GM23338 (cell line): ENCODE data around the gene DCBLD2. TPM values are rescaled to one million over a fixed set of nuclear protein-coding genes. Genes with fewer than 3 reads are reported as not detected.

Experiments
- ATAC-seq: fragments of 200-7000 bp; cut with Tn5 transposase; 3 replicates; pipeline ENCODE4 v1.9.1; 2020
- DNase-seq: peaks from one replicate; pipeline ENCODE4 v3.0.0-alpha.2; 2015; ENCODE audit warnings: low spot score
- H2AFZ ChIP-seq: fragments of 200-600 bp; sonication (generic); 2 replicates; pipeline ENCODE4 v1.8.0; 2016; ENCODE audit warnings: antibody characterized with exemption, mild to moderate bottlenecking, moderate library complexity
- H3F3A ChIP-seq: fragments of 200-600 bp; sonication (generic); replicated peaks from 2 replicates; pipeline ENCODE4 v1.8.0; 2017; ENCODE audit warnings: antibody characterized with exemption, mixed run types, low read depth
- H3K27ac ChIP-seq: fragments of 200-600 bp; sonication (generic); 2 replicates; pipeline ENCODE4 v1.6.1; 2016; ENCODE audit warnings: low read depth
- H3K27me3 ChIP-seq: fragments of 200-600 bp; sonication (generic); 2 replicates; pipeline ENCODE4 v1.8.0; 2016; ENCODE audit warnings: mild to moderate bottlenecking, mixed run types, moderate library complexity; ENCODE audit not compliant: insufficient read depth
- H3K36me3 ChIP-seq: fragments of 200-600 bp; sonication (generic); 2 replicates; pipeline ENCODE4 v1.8.0; 2016; ENCODE audit warnings: mild to moderate bottlenecking; ENCODE audit not compliant: insufficient read depth
- H3K4me1 ChIP-seq: fragments of 200-600 bp; sonication (generic); 2 replicates; pipeline ENCODE4 v1.8.0; 2016; ENCODE audit warnings: mild to moderate bottlenecking, moderate library complexity; ENCODE audit not compliant: insufficient read depth
- H3K4me2 ChIP-seq: fragments of 200-600 bp; sonication (generic); 2 replicates; pipeline ENCODE4 v1.7.1; 2017; ENCODE audit warnings: mixed run types
- H3K4me3 ChIP-seq: fragments of 200-600 bp; sonication (generic); 2 replicates; pipeline ENCODE4 v1.6.1; 2016; ENCODE audit warnings: mixed run types
- H3K79me2 ChIP-seq: fragments of 200-600 bp; sonication (generic); replicated peaks from 2 replicates; pipeline ENCODE4 v1.8.0; 2017; ENCODE audit warnings: mild to moderate bottlenecking; ENCODE audit not compliant: insufficient read depth
- H3K9me2 ChIP-seq: fragments of 200-600 bp; sonication (generic); 2 replicates; pipeline ENCODE4 v1.8.0; 2017; ENCODE audit not compliant: insufficient read depth
- H4K20me1 ChIP-seq: fragments of 200-600 bp; sonication (generic); replicated peaks from 2 replicates; pipeline ENCODE4 v1.8.0; 2017; ENCODE audit warnings: mild to moderate bottlenecking; ENCODE audit not compliant: insufficient read depth
- H3K27ac Mint-ChIP-seq: 2 replicates; pipeline ENCODE4 v1.8.0; 2020; ENCODE audit warnings: inconsistent platforms, mild to moderate bottlenecking, moderate library complexity, mixed read lengths
- H3K27me3 Mint-ChIP-seq: 3 replicates; pipeline ENCODE4 v1.8.0; 2022; ENCODE audit warnings: low read depth, mild to moderate bottlenecking, moderate library complexity, mixed read lengths, inconsistent platforms; ENCODE audit not compliant: insufficient read depth, poor library complexity
- H3K36me3 Mint-ChIP-seq: 3 replicates; pipeline ENCODE4 v1.8.0; 2021; ENCODE audit warnings: low read depth, mild to moderate bottlenecking, inconsistent platforms, moderate library complexity, mixed read lengths
- H3K4me1 Mint-ChIP-seq: 3 replicates; pipeline ENCODE4 v1.8.0; 2020; ENCODE audit warnings: mild to moderate bottlenecking, inconsistent platforms, mixed read lengths
- H3K4me3 Mint-ChIP-seq: 3 replicates; pipeline ENCODE4 v1.8.0; 2021; ENCODE audit warnings: moderate library complexity, mild to moderate bottlenecking, inconsistent platforms, mixed read lengths
- H3K9me3 Mint-ChIP-seq: 3 replicates; pipeline ENCODE4 v1.8.0; 2020; ENCODE audit warnings: moderate library complexity, mild to moderate bottlenecking, inconsistent platforms, mixed read lengths
- CREB1 ChIP-seq: fragments of 250-450 bp; sonication (Bioruptor Pico); IDR thresholded peaks from 2 replicates; pipeline ENCODE4 v1.5.0; 2020; ENCODE audit warnings: low read depth, mild to moderate bottlenecking, moderate library complexity
- ETS1 ChIP-seq: IDR thresholded peaks from 2 replicates; pipeline ENCODE4 v1.6.1; 2016; ENCODE audit warnings: antibody characterized with exemption
- EZH2 ChIP-seq: fragments of 200-600 bp; sonication (generic); IDR thresholded peaks from one replicate; pipeline ENCODE4 v1.8.0; 2017; ENCODE audit warnings: antibody characterized with exemption, mild to moderate bottlenecking, low read depth; ENCODE audit not compliant: unreplicated experiment
- EZH2phosphoT487 ChIP-seq: fragments of 200-600 bp; sonication (generic); IDR thresholded peaks from one replicate; pipeline ENCODE4 v1.8.1; 2018; ENCODE audit warnings: antibody characterized with exemption; ENCODE audit not compliant: unreplicated experiment
- NANOG ChIP-seq: IDR thresholded peaks from 2 replicates; pipeline ENCODE4 v1.6.1; 2016; ENCODE audit warnings: antibody characterized with exemption, borderline replicate concordance
- POLR2AphosphoS5 ChIP-seq: IDR thresholded peaks from 2 replicates; pipeline ENCODE4 v1.6.1; 2016; ENCODE audit warnings: antibody characterized with exemption, low read depth
- REST ChIP-seq: IDR thresholded peaks from one replicate; pipeline ENCODE4 v1.6.1; 2018; ENCODE audit warnings: antibody characterized with exemption; ENCODE audit not compliant: unreplicated experiment
- STAT1 ChIP-seq: IDR thresholded peaks from one replicate; pipeline ENCODE4 v1.6.1; 2016; ENCODE audit warnings: antibody characterized with exemption; ENCODE audit not compliant: unreplicated experiment
- ZNF114 ChIP-seq: fragments of 250-450 bp; sonication (Bioruptor Pico); IDR thresholded peaks from 2 replicates; pipeline ENCODE4 v1.5.0; 2020; ENCODE audit warnings: mild to moderate bottlenecking, moderate library complexity
- ZNF331 ChIP-seq: fragments of 250-450 bp; sonication (Bioruptor Pico); IDR thresholded peaks from 2 replicates; pipeline ENCODE4 v1.5.0; 2020; ENCODE audit warnings: low read depth, mild to moderate bottlenecking, moderate library complexity
- ZNF462 ChIP-seq: fragments of 250-450 bp; sonication (Bioruptor Pico); IDR thresholded peaks from 2 replicates; pipeline ENCODE4 v1.5.0; 2020; ENCODE audit warnings: mild to moderate bottlenecking, moderate library complexity
- polyA plus RNA-seq: library from polyadenylated mRNA; unstranded; fragments of >200 nt; fragmentation: Nextera tagmentation; extraction: Ambion mirVana; gene quantifications from 2 replicates; pipeline ENCODE4 v1.2.1, GENCODE V29; 2016
- total RNA-seq: library from RNA; depleted of rRNA; stranded (reverse); fragments of >200 nt; shearing (Covaris generic); gene quantifications from 2 replicates; pipeline ENCODE4 v1.2.3, GENCODE V29; 2014

Gene DCBLD2
- total and polyA plus RNA-seq, 2 experiments from 2014 or later, result 25.9 to 69.7 TPM

GRCh38 chr3:98811048-98811447 lies 90.4 kb downstream of the DCBLD2 start (continued):
- no peak for TF ChIP-seq REST
- TF ChIP-seq ZNF331 (CRISPR knock-in tag), result no peak
- no peak for TF ChIP-seq CREB1 (CRISPR knock-in tag)
- no peak for TF ChIP-seq STAT1

GRCh38 chr3:98809557-98809956 lies 91.9 kb downstream of the DCBLD2 start:
- no peak for DNase-seq
- Histone ChIP-seq H3F3A (no peaks in the 10 kb centered on the region), H3K27ac (no peak overlapping the region), H3K9me2 (no peaks in the 10 kb centered on the region), H2AFZ (no peak overlapping the region), H3K4me1 (no peaks in the 10 kb centered on the region), H3K79me2 (no peaks in the 10 kb centered on the region), H3K27me3 (no peaks in the 10 kb centered on the region), H3K4me3 (no peak overlapping the region), H3K36me3 (peaks cover 30% of the 10 kb centered on the region), H3K4me2 (no peak overlapping the region), H4K20me1 (no peaks in the 10 kb centered on the region)
- no peak overlapping the region for H3K27ac Mint-ChIP-seq
- H3K27me3 Mint-ChIP-seq, result no peaks in the 10 kb centered on the region
- H3K9me3 Mint-ChIP-seq, result no peaks in the 10 kb centered on the region
- H3K36me3 Mint-ChIP-seq, result peaks cover 56% of the 10 kb centered on the region
- H3K4me3 Mint-ChIP-seq, result no peak overlapping the region
- no peak for ATAC-seq
- H3K4me1 Mint-ChIP-seq, result no peaks in the 10 kb centered on the region
- TF ChIP-seq EZH2 (no peak), ZNF462 (no peak), ETS1 (no peak), POLR2AphosphoS5 (no peak), REST (no peak), EZH2phosphoT487 (no peak), NANOG (no peak), ZNF114 (no peak), STAT1 (no peak), CREB1 (CRISPR knock-in tag) (no peak), ZNF331 (CRISPR knock-in tag) (no peak)
